Spleen (tissue), 7 donors: ENCODE results near the gene TENM4.

Experiments used
- POLR2AphosphoS5 ChIP-seq, 3 donors: sonication (generic); formaldehyde crosslinking; IDR thresholded peaks; one replicate each; pipeline ENCODE4 v1.5.1; 2017; ENCODE audit warnings: antibody characterized with exemption in 3 of 3
- TF ChIP-seq, protein P1 (sequence below), 11 experiments: fragments of 200-600 bp in 7 of 11; fragments of 450-650 bp in 4 of 11; sonication (generic) in 4 of 11; IDR thresholded peaks in 8 of 11; conservative IDR thresholded peaks in 3 of 11; 1 replicate in 7 of 11; 2 replicates in 4 of 11; pipeline versions ENCODE4 v1.4.0 to v1.8.0; 2016 to 2021; ENCODE audit warnings: antibody characterized with exemption in 11 of 11, inconsistent platforms in 4 of 11, mild to moderate bottlenecking in 1 of 11
- donor health status: DM: no; HTN: no; CAD: no; lungs with moderate emphysema.
- donor health status: DM: no; HTN: no; CAD: no.
- donor health status: DM: no; HTN: no; CAD: no.

DNA sequence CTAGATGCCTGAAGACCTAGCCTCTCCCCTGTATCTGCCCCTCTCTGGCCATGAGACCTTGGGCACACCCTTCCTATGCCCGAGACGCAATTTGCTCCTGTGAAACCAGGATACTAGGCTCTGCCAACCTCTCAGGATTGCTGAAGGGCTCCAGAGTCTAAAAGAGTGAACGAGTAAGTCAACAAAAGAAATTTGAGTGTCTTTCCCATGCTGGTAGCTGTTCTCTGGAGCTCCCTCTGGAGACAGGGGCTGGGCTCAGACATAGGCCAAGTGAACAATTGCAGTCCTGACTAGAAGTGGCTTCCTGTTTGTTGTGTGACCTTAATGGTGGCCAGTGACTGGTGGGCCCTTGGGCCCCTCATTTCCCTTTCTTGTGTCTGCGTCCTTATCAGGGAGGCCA lies 677.2 kb downstream of the TENM4 start:
- TF ChIP-seq, protein P1, sequence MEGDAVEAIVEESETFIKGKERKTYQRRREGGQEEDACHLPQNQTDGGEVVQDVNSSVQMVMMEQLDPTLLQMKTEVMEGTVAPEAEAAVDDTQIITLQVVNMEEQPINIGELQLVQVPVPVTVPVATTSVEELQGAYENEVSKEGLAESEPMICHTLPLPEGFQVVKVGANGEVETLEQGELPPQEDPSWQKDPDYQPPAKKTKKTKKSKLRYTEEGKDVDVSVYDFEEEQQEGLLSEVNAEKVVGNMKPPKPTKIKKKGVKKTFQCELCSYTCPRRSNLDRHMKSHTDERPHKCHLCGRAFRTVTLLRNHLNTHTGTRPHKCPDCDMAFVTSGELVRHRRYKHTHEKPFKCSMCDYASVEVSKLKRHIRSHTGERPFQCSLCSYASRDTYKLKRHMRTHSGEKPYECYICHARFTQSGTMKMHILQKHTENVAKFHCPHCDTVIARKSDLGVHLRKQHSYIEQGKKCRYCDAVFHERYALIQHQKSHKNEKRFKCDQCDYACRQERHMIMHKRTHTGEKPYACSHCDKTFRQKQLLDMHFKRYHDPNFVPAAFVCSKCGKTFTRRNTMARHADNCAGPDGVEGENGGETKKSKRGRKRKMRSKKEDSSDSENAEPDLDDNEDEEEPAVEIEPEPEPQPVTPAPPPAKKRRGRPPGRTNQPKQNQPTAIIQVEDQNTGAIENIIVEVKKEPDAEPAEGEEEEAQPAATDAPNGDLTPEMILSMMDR (IDR thresholded peaks at IDR 0.05 in 8 of 11, conservative IDR thresholded peaks at IDR 0.05 in 3 of 11), result no peak
- TF ChIP-seq POLR2AphosphoS5 (IDR thresholded peaks at IDR 0.05), result no peak
